Upper lobe of right lung (tissue), 1 donor: ENCODE results near the gene METAP1D. TPM values are rescaled to one million over a fixed set of nuclear protein-coding genes. Genes with fewer than 3 reads are reported as not detected.
A peak's percentile ranks its signal among the peaks of the same experiment; 100 is the strongest.

ENCODE experiments used
- ATAC-seq: fragments of 200-7000 bp; cut with Tn5 transposase; one replicate; pipeline ENCODE4 v1.9.1; 2020; ENCODE audit warnings: mild to moderate bottlenecking, moderate library complexity
- DNase-seq: peaks from one replicate; pipeline ENCODE4 v3.0.0-alpha.2; 2020
- H3K27ac ChIP-seq: fragments of 200-600 bp; one replicate; pipeline ENCODE4 v1.8.0; 2022
- H3K27me3 ChIP-seq: fragments of 200-600 bp; one replicate; pipeline ENCODE4 v1.8.0; 2022; ENCODE audit warnings: mild to moderate bottlenecking
- H3K36me3 ChIP-seq: fragments of 200-600 bp; one replicate; pipeline ENCODE4 v1.8.0; 2022
- H3K4me1 ChIP-seq: fragments of 200-600 bp; one replicate; pipeline ENCODE4 v1.8.0; 2022
- H3K4me3 ChIP-seq: fragments of 200-600 bp; one replicate; pipeline ENCODE4 v1.8.0; 2022; ENCODE audit warnings: mild to moderate bottlenecking
- H3K9me3 ChIP-seq: fragments of 200-600 bp; one replicate; pipeline ENCODE4 v1.8.0; 2022
- CTCF ChIP-seq: fragments of 200-600 bp; IDR thresholded peaks from one replicate; pipeline ENCODE4 v1.8.0; 2022; ENCODE audit warnings: antibody characterized with exemption
- intact Hi-C: fragments of 100-400 bp; cut with DNase I; formaldehyde crosslinking; loops from one replicate; pipeline ENCODE4 v1.11.0; 2022
- long read RNA-seq: library from polyadenylated mRNA; unstranded; transcript quantifications from one replicate; pipeline ENCODE4 v2.0.0, GENCODE V29; 2021
- total RNA-seq: library from RNA; stranded (reverse); fragmentation: NEBNext Ultra II Directional; extraction: Animal tissue kit (Norgen Biotek cat#: 25700); gene quantifications from one replicate; pipeline ENCODE4 v1.2.1, GENCODE V29; 2021
- donor health status: DM: no; HTN: yes; CAD: no; lungs with severe emphysema.

The METAP1D gene
- total RNA-seq: 4.1 TPM
- long read RNA-seq, partial matches to known transcripts: 1 of 6 reads
- long read RNA-seq, other reads (novel, unspliced or antisense): 1 of 6 reads

GRCh38 chr2:171999604-172000469 is at the start of gene METAP1D:
Gene METAP1D (plus strand): TSS chr2:171999953. CDS start chr2:171999970, 17 bp downstream.
- ATAC-seq (peak; percentile 100), DNase-seq (peak; percentile 96)
- Histone ChIP-seq H3K36me3 (no peaks in the 10 kb centered on the region), H3K9me3 (no peaks in the 10 kb centered on the region), H3K27me3 (peaks cover 6% of the 10 kb centered on the region), H3K27ac (peak within 1 kb of the TSS; percentile 9), H3K4me3 (peak within 1 kb of the TSS; percentile 70), H3K4me1 (no peaks in the 10 kb centered on the region)
- intact Hi-C loops: no loop called here
- no peak for TF ChIP-seq CTCF

GRCh38 chr2:171952276-171952675 is 47.5 kb upstream of the METAP1D start:
- intact Hi-C loops: no loop called here
- no peak overlapping the region for H3K27ac ChIP-seq
- no peak for ATAC-seq
- peaks cover 13% of the 10 kb centered on the region for H3K36me3 ChIP-seq
- no peak overlapping the region for H3K4me3 ChIP-seq
- DNase-seq: no peak
- TF ChIP-seq CTCF: no peak
- H3K27me3 ChIP-seq: no peaks in the 10 kb centered on the region
- H3K9me3 ChIP-seq: no peaks in the 10 kb centered on the region
- H3K4me1 ChIP-seq: no peaks in the 10 kb centered on the region

GRCh38 chr2:171952748-171953147 is 47.0 kb upstream of the METAP1D start:
- TF ChIP-seq CTCF: no peak
- H3K4me3 ChIP-seq: no peak overlapping the region
- H3K9me3 ChIP-seq: no peaks in the 10 kb centered on the region
- H3K4me1 ChIP-seq: no peaks in the 10 kb centered on the region
- H3K36me3 ChIP-seq: peaks cover 8% of the 10 kb centered on the region
- intact Hi-C loops: no loop called here
- DNase-seq: no peak
- no peaks in the 10 kb centered on the region for H3K27me3 ChIP-seq
- ATAC-seq: no peak
- H3K27ac ChIP-seq: no peak overlapping the region

- no peaks in the 10 kb centered on the region for H3K27me3 ChIP-seq
- intact Hi-C loops: no loop called here
- peaks cover 9% of the 10 kb centered on the region for H3K4me1 ChIP-seq
- TF ChIP-seq CTCF: no peak
- no peak overlapping the region for H3K4me3 ChIP-seq
- H3K36me3 ChIP-seq: no peaks in the 10 kb centered on the region
- ATAC-seq (peak; percentile 91), DNase-seq (no peak)
- no peaks in the 10 kb centered on the region for H3K9me3 ChIP-seq
- H3K27ac ChIP-seq: peak overlapping the region; percentile 58
These were observed 43.5 kb upstream of the METAP1D start for GRCh38 chr2:171956135-171956825.

- no peak for ATAC-seq
- peaks cover 9% of the 10 kb centered on the region for H3K4me1 ChIP-seq
- no peaks in the 10 kb centered on the region for H3K9me3 ChIP-seq
- no peak for TF ChIP-seq CTCF
- H3K36me3 ChIP-seq: no peaks in the 10 kb centered on the region
- no peak overlapping the region for H3K27ac ChIP-seq
- intact Hi-C loops: no loop called here
- no peaks in the 10 kb centered on the region for H3K27me3 ChIP-seq
- H3K4me3 ChIP-seq: no peak overlapping the region
- no peak for DNase-seq
These were observed 42.7 kb upstream of the METAP1D start for GRCh38 chr2:171957061-171957460.
